ENCODE data around the gene DNAJC24. TPM values are rescaled to one million over a fixed set of nuclear protein-coding genes. Genes with fewer than 3 reads are reported as not detected.

The DNAJC24 gene
- total and polyA plus RNA-seq, 2 of the 4 experiments (the other 2 are of a cell fraction) = 8.2 to 8.9 TPM

DNA sequence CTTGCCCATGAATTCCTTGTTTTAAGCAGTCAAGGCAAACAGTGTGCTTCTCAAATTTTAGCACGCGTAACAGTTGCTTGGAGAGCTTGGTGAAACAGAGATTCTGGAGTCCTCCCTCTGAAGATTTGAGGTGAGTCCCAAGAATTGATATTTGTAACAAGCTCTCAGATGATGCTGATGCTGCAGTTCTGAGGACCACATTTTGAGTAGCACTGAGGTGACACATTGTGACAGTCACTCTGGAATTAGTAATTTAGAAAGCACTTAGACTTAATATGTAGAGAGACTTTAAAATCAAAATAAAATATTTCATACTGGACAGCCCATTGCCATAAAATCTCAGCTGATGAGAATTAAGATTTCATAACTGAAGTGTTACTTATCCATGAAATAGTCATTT lies 38.5 kb downstream of the DNAJC24 start:
- no peak overlapping the region for H3K9ac ChIP-seq (ENCODE audit: low read depth, low read length)
- in situ Hi-C loops (cut with MboI; ENCODE audit: low sequenced_read_pairs) = no loop called here
- CTCF ChIA-PET = no interaction called here
- ATAC-seq (ENCODE audit: low read depth) (no peak), DNase-seq (no peak)
- no peak overlapping the region for H2AFZ ChIP-seq (replicated peaks; ENCODE audit: low read length, poor library complexity)
- H3K9me3 ChIP-seq (ENCODE audit: control insufficient read depth, insufficient read depth, low read length) = peaks cover 2% of the 10 kb centered on the region; the same call in 1 of the 2 replicates
- no peak overlapping the region for H4K5ac ChIP-seq (ENCODE audit: low read depth, low read length)
- H2AK9ac ChIP-seq (replicated peaks; ENCODE audit: low read depth, low read length, poor library complexity) = no peak overlapping the region
- no CpG with 5 or more reads among the region's 2 CpGs for WGBS, 2 experiments (ENCODE audit: extremely low coverage in 2 of 2, insufficient read length in 1 of 2)
- no peak overlapping the region for H3K14ac ChIP-seq (replicated peaks; ENCODE audit: low read depth, low read length)
- H2BK15ac ChIP-seq (ENCODE audit: low read depth, low read length) = no peak overlapping the region
- H3K56ac ChIP-seq (ENCODE audit: extremely low read depth, insufficient read depth, low read length) = no peak overlapping the region
- dilution Hi-C loops (cut with HindIII; ENCODE audit: low sequenced_read_pairs, unreplicated experiment) = no loop called here
- no peak overlapping the region for H4K8ac ChIP-seq (ENCODE audit: low read depth in 2 of 2, low read length in 2 of 2)
- POLR2A ChIA-PET (ENCODE audit: unreplicated experiment) = no interaction called here
- no peak overlapping the region for H2AK5ac ChIP-seq (ENCODE audit: low read depth, low read length)
- H3K18ac ChIP-seq (ENCODE audit: low read depth, low read length) = no peak overlapping the region
- no peak overlapping the region for H3K4ac ChIP-seq (ENCODE audit: low read depth, low read length)
- no peaks in the 10 kb centered on the region for H3K9me1 ChIP-seq (ENCODE audit: insufficient read depth, low read length)
- H3K79me1 ChIP-seq (ENCODE audit: low read depth in 1 of 2, low read length in 2 of 2) = peaks cover 2 to 3% of the 10 kb centered on the region in 2 experiments; a peak in 1 of 4 replicates
- H4K20me1 ChIP-seq (ENCODE audit: insufficient read depth, low read length) = no peaks in the 10 kb centered on the region
- H2BK120ac ChIP-seq (ENCODE audit: low read depth, low read length) = no peak overlapping the region
- no peak overlapping the region for H3K4me3 ChIP-seq (ENCODE audit: insufficient read depth, low read depth, low read length)
- TF ChIP-seq MAZ (IDR thresholded peaks at IDR 0.05; ENCODE audit: borderline replicate concordance, low read depth, low read length) (no peak), RFX5 (IDR thresholded peaks at IDR 0.05; ENCODE audit: low read depth, low read length) (no peak), BHLHE40 (IDR thresholded peaks at IDR 0.05; ENCODE audit: low read depth, low read length) (no peak), MAFK (IDR thresholded peaks at IDR 0.05; ENCODE audit: low read depth, low read length) (no peak), POLR2A (IDR thresholded peaks at IDR 0.05; ENCODE audit: low read depth, low read length) (no peak), SMC3 (IDR thresholded peaks at IDR 0.05; ENCODE audit: low read depth, low read length) (no peak), FOS (IDR thresholded peaks at IDR 0.05; ENCODE audit: low read depth, low read length) (no peak), MXI1 (IDR thresholded peaks at IDR 0.05; ENCODE audit: borderline replicate concordance, low read depth, low read length) (no peak), CEBPB (IDR thresholded peaks at IDR 0.05; ENCODE audit: low read depth, low read length) (no peak), RCOR1 (IDR thresholded peaks at IDR 0.05; ENCODE audit: insufficient replicate concordance, low read length) (no peak), RAD21 (IDR thresholded peaks at IDR 0.05; ENCODE audit: low read length) (no peak), NFE2L2 (IDR thresholded peaks at IDR 0.05; ENCODE audit: low read depth, low read length) (no peak), CHD1 (IDR thresholded peaks at IDR 0.05; ENCODE audit: low read depth, low read length) (no peak)
- TF ChIP-seq, protein P1, sequence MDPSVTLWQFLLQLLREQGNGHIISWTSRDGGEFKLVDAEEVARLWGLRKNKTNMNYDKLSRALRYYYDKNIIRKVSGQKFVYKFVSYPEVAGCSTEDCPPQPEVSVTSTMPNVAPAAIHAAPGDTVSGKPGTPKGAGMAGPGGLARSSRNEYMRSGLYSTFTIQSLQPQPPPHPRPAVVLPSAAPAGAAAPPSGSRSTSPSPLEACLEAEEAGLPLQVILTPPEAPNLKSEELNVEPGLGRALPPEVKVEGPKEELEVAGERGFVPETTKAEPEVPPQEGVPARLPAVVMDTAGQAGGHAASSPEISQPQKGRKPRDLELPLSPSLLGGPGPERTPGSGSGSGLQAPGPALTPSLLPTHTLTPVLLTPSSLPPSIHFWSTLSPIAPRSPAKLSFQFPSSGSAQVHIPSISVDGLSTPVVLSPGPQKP (IDR thresholded peaks at IDR 0.05; ENCODE audit: borderline replicate concordance, low read depth, low read length) = no peak
- TF ChIP-seq, protein P2, sequence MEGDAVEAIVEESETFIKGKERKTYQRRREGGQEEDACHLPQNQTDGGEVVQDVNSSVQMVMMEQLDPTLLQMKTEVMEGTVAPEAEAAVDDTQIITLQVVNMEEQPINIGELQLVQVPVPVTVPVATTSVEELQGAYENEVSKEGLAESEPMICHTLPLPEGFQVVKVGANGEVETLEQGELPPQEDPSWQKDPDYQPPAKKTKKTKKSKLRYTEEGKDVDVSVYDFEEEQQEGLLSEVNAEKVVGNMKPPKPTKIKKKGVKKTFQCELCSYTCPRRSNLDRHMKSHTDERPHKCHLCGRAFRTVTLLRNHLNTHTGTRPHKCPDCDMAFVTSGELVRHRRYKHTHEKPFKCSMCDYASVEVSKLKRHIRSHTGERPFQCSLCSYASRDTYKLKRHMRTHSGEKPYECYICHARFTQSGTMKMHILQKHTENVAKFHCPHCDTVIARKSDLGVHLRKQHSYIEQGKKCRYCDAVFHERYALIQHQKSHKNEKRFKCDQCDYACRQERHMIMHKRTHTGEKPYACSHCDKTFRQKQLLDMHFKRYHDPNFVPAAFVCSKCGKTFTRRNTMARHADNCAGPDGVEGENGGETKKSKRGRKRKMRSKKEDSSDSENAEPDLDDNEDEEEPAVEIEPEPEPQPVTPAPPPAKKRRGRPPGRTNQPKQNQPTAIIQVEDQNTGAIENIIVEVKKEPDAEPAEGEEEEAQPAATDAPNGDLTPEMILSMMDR (conservative IDR thresholded peaks at IDR 0.05; ENCODE audit: low read depth, low read length) = no peak
- TF ChIP-seq, protein P3, sequence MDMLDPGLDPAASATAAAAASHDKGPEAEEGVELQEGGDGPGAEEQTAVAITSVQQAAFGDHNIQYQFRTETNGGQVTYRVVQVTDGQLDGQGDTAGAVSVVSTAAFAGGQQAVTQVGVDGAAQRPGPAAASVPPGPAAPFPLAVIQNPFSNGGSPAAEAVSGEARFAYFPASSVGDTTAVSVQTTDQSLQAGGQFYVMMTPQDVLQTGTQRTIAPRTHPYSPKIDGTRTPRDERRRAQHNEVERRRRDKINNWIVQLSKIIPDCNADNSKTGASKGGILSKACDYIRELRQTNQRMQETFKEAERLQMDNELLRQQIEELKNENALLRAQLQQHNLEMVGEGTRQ (IDR thresholded peaks at IDR 0.05; ENCODE audit: low read depth, low read length) = no peak
- no TSS peak for BruUV-seq (replicated peaks)
- intact Hi-C loops (cut with micrococcal nuclease) = no loop called here
- H3K27ac ChIP-seq (ENCODE audit: insufficient read depth, low read length) = no peak overlapping the region
- no peak overlapping the region for H2BK20ac ChIP-seq (ENCODE audit: low read depth, low read length)
- no peak overlapping the region for H3K4me2 ChIP-seq (ENCODE audit: low read depth, low read length)
- H2BK5ac ChIP-seq (ENCODE audit: low read depth, low read length, poor library complexity, severe bottlenecking) = no peak overlapping the region
- H3K23ac ChIP-seq (ENCODE audit: low read depth, low read length) = no peak overlapping the region
- no peaks in the 10 kb centered on the region for H3K36me3 ChIP-seq (ENCODE audit: control insufficient read depth, insufficient read depth, low read length)
- H3K4me1 ChIP-seq (ENCODE audit: control insufficient read depth, insufficient read depth, low read length) = no peaks in the 10 kb centered on the region
- no peak overlapping the region for H4K91ac ChIP-seq (ENCODE audit: insufficient read depth, low read depth, low read length)
- H3K27me3 ChIP-seq (ENCODE audit: control insufficient read depth, insufficient read depth, low read length) = no peaks in the 10 kb centered on the region

All from IMR-90 (cell line).